ENCODE data around the gene PMS2. TPM values are rescaled to one million over a fixed set of nuclear protein-coding genes. Genes with fewer than 3 reads are reported as not detected.

Gene PMS2
- total and polyA plus RNA-seq, 9 of the 15 experiments (the other 6 are each of a cell fraction or from before 2014, with no cell fraction given), result 4.9 to 27.6 (median 16.5) TPM

DNA sequence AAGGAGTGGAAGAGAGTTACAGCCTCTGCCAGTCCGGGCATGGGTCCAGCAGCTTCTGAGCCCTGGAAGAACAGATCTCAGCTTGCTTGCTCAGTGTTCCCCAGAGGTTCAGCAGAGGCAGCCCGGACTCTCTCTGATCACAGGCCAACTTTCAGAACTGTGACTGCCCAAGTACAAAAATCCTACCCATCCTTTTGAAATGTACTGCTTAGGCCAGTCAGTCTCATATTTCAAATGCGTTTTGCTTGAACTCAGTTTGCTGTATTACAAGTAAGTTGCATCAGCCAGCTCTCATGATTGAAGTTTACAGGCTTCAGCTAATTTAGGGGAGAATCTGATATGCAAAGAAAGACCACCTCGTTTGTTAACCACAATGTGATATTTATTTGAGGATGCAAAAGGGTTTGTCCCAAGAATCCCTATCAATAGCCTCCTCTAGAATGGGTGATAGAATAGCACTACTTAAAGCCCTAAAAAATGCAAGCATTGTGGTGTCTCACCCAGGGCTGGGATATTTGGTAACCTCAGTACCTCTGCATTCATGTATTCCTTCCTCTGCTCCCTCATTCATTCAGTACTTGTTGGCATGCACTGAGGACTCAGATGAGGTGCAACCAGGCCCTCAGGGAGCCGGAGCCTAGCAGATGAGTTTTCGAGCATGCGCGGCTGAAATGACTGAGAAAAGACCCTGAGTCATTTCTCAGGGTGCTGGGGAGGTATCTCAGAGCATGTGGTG, 7.2 kb upstream of the PMS2 start (continued):
- TF ChIP-seq SIX5 (IDR thresholded peaks at IDR 0.05; ENCODE audit: borderline replicate concordance in 1 of 2, insufficient read depth in 1 of 2, low read depth in 1 of 2, low read length in 2 of 2), result no peak
- no peak for TF ChIP-seq RFX5 (IDR thresholded peaks at IDR 0.05; ENCODE audit: low read depth, low read length)
- TF ChIP-seq SREBF1 (IDR thresholded peaks at IDR 0.05; ENCODE audit: borderline replicate concordance, low read depth, low read length), result no peak
- TF ChIP-seq, protein P1, sequence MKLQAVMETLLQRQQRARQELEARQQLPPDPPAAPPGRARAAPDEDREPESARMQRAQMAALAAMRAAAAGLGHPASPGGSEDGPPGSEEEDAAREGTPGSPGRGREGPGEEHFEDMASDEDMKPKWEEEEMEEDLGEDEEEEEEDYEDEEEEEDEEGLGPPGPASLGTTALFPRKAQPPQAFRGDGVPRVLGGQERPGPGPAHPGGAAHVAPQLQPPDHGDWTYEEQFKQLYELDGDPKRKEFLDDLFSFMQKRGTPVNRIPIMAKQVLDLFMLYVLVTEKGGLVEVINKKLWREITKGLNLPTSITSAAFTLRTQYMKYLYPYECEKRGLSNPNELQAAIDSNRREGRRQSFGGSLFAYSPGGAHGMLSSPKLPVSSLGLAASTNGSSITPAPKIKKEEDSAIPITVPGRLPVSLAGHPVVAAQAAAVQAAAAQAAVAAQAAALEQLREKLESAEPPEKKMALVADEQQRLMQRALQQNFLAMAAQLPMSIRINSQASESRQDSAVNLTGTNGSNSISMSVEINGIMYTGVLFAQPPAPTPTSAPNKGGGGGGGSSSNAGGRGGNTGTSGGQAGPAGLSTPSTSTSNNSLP (IDR thresholded peaks at IDR 0.05; ENCODE audit: borderline replicate concordance, low read depth, low read length), result no peak
- TF ChIP-seq, protein P2, sequence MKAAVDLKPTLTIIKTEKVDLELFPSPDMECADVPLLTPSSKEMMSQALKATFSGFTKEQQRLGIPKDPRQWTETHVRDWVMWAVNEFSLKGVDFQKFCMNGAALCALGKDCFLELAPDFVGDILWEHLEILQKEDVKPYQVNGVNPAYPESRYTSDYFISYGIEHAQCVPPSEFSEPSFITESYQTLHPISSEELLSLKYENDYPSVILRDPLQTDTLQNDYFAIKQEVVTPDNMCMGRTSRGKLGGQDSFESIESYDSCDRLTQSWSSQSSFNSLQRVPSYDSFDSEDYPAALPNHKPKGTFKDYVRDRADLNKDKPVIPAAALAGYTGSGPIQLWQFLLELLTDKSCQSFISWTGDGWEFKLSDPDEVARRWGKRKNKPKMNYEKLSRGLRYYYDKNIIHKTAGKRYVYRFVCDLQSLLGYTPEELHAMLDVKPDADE (conservative IDR thresholded peaks at IDR 0.05; ENCODE audit: control insufficient read depth, low read depth, low read length), result no peak
- TF ChIP-seq FOXK1 (CRISPR knock-in tag; IDR thresholded peaks at IDR 0.05; ENCODE audit: borderline replicate concordance), result no peak
- no peak for TF ChIP-seq PHF8 (IDR thresholded peaks at IDR 0.05; ENCODE audit: borderline replicate concordance, low read length)
- TF ChIP-seq HMG20B (CRISPR knock-in tag; IDR thresholded peaks at IDR 0.05), result no peak
- TF ChIP-seq, protein P3, sequence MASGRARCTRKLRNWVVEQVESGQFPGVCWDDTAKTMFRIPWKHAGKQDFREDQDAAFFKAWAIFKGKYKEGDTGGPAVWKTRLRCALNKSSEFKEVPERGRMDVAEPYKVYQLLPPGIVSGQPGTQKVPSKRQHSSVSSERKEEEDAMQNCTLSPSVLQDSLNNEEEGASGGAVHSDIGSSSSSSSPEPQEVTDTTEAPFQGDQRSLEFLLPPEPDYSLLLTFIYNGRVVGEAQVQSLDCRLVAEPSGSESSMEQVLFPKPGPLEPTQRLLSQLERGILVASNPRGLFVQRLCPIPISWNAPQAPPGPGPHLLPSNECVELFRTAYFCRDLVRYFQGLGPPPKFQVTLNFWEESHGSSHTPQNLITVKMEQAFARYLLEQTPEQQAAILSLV (tag; IDR thresholded peaks at IDR 0.05), result peak; percentile 68
- TF ChIP-seq KDM2B (CRISPR knock-in tag; IDR thresholded peaks at IDR 0.05), result no peak
- TF ChIP-seq, protein P4, sequence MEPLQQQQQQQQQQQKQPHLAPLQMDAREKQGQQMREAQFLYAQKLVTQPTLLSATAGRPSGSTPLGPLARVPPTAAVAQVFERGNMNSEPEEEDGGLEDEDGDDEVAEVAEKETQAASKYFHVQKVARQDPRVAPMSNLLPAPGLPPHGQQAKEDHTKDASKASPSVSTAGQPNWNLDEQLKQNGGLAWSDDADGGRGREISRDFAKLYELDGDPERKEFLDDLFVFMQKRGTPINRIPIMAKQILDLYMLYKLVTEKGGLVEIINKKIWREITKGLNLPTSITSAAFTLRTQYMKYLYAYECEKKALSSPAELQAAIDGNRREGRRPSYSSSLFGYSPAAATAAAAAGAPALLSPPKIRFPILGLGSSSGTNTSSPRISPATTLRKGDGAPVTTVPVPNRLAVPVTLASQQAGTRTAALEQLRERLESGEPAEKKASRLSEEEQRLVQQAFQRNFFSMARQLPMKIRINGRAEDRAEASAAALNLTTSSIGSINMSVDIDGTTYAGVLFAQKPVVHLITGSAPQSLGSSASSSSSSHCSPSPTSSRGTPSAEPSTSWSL (CRISPR knock-in tag; IDR thresholded peaks at IDR 0.05; ENCODE audit: borderline replicate concordance), result no peak
- TF ChIP-seq DDX20 (tag; IDR thresholded peaks at IDR 0.05; ENCODE audit: low read depth), result peak; percentile 83
- TF ChIP-seq ZC3H8 (IDR thresholded peaks at IDR 0.05), result no peak
- no peak for TF ChIP-seq NR2F6 (CRISPR knock-in tag; IDR thresholded peaks at IDR 0.05)
